Measurements from ENCODE around the gene CDRT4.

GRCh38 chr17:15493693-15494035, 26.2 kb upstream of the CDRT4 start:
- TF ChIP-seq CTCF (IDR thresholded peaks at IDR 0.05; ENCODE audit: borderline replicate concordance, extremely low read depth, low read length, poor library complexity, severe bottlenecking) (no peak), EZH2 (IDR thresholded peaks at IDR 0.05; ENCODE audit: borderline replicate concordance, low read depth, low read length, severe bottlenecking) (no peak)

Data from DND-41 (cell line).